ENCODE measurements around the gene RASSF4.
"Not testable (repeated sequence)": the region's sequence is repeated elsewhere in the genome, so short reads cannot be mapped to it uniquely, and the experiment has no call there.

Gene RASSF4

DNA sequence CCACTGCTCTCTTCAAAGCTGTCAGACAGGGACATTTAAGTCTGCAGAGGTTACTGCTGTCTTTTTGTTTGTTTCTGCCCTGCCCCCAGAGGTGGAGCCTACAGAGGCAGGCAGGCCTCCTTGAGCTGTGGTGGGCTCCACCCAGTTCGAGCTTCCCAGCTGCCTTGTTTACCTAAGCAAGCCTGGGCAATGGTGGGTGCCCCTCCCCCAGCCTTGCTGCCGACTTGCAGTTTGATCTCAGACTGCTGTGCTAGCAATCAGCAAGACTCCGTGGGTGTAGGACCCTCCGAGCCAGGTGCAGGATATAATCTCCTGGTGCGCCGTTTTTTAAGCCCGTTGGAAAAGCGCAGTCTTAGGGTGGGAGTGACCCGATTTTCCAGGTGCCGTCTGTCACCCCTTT is 55.0 kb downstream of the RASSF4 start:
- H3K36me3 ChIP-seq (ENCODE audit: control insufficient read depth, insufficient read depth, low read length); H3K9ac ChIP-seq (ENCODE audit: low read length); H3K4me1 ChIP-seq (ENCODE audit: control insufficient read depth, insufficient read depth, low read length); H3K27me3 ChIP-seq (ENCODE audit: control insufficient read depth, insufficient read depth, low read length); H3K27ac ChIP-seq (ENCODE audit: low read depth, low read length); H3K4me3 ChIP-seq (ENCODE audit: low read length): not testable (repeated sequence)

DNA sequence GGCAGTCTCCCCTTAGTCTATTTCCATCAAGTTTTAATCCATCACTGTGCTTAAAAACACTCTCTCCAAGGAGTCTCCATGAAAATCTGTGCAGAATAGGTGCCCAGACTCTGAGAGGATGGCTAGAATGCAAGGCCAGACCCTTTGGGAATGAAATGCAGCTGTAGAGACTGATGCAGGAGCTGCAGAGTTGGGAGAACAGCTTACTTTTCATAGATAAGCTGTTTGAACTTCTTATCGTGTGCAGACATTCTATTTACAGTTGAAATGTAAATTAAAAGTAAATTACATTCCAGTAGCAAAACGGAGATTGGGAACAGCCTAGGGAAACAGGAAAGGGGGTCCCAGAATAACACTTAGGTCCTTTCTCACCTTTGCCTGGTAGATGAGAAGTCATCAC is 56.0 kb downstream of the RASSF4 start:
- no peak overlapping the region for H3K9ac ChIP-seq (ENCODE audit: low read length)
- no peak overlapping the region for H3K27ac ChIP-seq (ENCODE audit: low read depth, low read length)
- no peaks in the 10 kb centered on the region for H3K4me1 ChIP-seq (ENCODE audit: control insufficient read depth, insufficient read depth, low read length)
- H3K27me3 ChIP-seq (ENCODE audit: control insufficient read depth, insufficient read depth, low read length): no peaks in the 10 kb centered on the region
- H3K4me3 ChIP-seq (ENCODE audit: low read length): no peak overlapping the region
- no peaks in the 10 kb centered on the region for H3K36me3 ChIP-seq (ENCODE audit: control insufficient read depth, insufficient read depth, low read length)

DNA sequence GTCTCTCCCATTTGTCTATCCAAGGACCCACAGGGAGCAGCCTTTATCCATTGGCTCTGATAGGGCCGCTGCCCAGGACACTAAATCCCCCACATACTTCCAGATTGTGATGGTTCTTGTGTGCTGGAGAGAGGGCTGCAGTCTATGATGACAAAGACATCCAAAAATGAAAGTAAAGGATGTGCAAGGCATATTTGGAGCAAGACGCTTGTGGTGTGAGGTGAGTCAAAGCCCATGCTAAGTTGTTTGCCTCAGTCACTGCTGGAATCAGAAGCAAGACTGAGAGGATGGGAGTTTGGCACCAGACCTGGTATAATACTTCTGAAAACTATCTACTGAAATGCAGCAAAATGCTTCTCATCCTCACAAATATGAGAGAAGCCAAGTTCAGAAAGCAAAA is 63.8 kb downstream of the RASSF4 start:
- Histone ChIP-seq H3K4me1 (ENCODE audit: control insufficient read depth, insufficient read depth, low read length) (no peaks in the 10 kb centered on the region), H3K27ac (ENCODE audit: low read depth, low read length) (no peak overlapping the region), H3K27me3 (ENCODE audit: control insufficient read depth, insufficient read depth, low read length) (no peaks in the 10 kb centered on the region), H3K9ac (ENCODE audit: low read length) (no peak overlapping the region), H3K36me3 (ENCODE audit: control insufficient read depth, insufficient read depth, low read length) (no peaks in the 10 kb centered on the region), H3K4me3 (ENCODE audit: low read length) (no peak overlapping the region)

DNA sequence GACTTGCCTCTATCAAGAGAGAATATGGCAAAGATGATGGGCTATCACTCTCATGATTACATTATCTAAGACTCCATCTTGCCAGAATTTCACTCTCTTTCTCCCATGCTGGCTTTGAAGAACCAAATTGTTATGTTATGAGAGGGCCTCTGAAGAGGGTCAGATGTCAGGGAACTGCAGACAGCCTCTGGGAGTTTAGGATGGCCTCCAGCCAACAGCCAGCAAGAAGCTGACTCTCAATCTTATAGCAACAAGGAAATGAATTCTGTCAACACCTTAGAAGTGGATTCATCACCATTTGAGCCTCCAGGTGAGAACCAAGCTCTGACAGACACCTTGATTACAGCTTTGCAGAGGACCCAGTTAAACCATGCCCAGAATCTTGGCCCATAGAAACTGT is 74.7 kb downstream of the RASSF4 start:
- Histone ChIP-seq H3K4me1 (ENCODE audit: control insufficient read depth, insufficient read depth, low read length) (no peaks in the 10 kb centered on the region), H3K9ac (ENCODE audit: low read length) (no peak overlapping the region), H3K36me3 (ENCODE audit: control insufficient read depth, insufficient read depth, low read length) (no peaks in the 10 kb centered on the region), H3K27me3 (ENCODE audit: control insufficient read depth, insufficient read depth, low read length) (no peaks in the 10 kb centered on the region), H3K27ac (ENCODE audit: low read depth, low read length) (no peak overlapping the region), H3K4me3 (ENCODE audit: low read length) (no peak overlapping the region)

DNA sequence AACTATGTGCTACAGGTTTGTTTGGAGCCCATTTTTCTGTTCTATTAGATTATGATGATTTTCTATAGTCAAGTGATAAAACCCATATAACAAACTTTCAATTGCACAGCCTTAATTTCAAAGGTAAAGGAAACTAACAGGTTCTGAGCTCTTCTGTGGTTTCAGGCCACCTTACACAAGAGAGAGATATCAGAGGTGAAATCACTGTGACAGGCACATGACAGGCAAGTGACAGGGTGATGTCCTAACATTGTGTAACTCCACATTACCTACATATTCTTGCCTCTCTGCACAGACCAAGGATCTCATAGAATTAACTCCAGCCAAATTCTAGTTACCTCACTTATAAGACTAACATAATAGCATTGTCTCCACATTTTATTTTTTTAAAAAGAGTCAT is 76.1 kb downstream of the RASSF4 start:
- no peak overlapping the region for H3K4me3 ChIP-seq (ENCODE audit: low read length)
- H3K27me3 ChIP-seq (ENCODE audit: control insufficient read depth, insufficient read depth, low read length): no peaks in the 10 kb centered on the region
- H3K36me3 ChIP-seq (ENCODE audit: control insufficient read depth, insufficient read depth, low read length): no peaks in the 10 kb centered on the region
- H3K9ac ChIP-seq (ENCODE audit: low read length): no peak overlapping the region
- H3K4me1 ChIP-seq (ENCODE audit: control insufficient read depth, insufficient read depth, low read length): no peaks in the 10 kb centered on the region
- H3K27ac ChIP-seq (ENCODE audit: low read depth, low read length): no peak overlapping the region

DNA sequence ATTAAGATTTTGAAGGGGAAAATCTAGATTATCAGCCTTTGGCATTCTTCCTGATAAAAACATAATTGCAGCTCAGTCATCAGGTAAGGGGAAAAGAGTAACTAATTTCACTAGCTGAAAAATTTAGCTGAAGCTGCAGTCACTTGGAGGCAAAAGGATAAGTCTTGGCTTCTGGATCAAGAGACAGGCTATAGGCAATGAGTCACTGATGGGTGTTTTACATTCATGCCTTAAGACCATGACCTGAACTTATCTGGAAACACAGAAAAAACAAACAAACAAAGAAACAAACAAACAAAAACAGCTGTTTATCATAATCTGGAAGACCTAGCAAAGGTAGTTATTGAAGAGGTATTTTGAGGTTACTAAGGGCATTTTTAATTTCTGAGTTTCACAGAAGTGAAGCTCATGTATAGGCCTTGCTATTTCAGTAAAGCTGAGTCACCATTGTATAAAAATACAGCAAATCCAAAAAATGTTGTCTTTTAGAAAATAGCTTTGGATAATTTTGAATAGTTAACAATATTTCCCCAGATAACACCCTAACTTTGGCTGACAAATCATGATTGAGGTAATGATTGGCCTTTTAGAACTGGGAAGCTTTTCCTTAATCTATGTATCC is 81.4 kb downstream of the RASSF4 start:
- Histone ChIP-seq H3K36me3 (ENCODE audit: control insufficient read depth, insufficient read depth, low read length) (no peaks in the 10 kb centered on the region), H3K4me1 (ENCODE audit: control insufficient read depth, insufficient read depth, low read length) (no peaks in the 10 kb centered on the region), H3K4me3 (ENCODE audit: low read length) (no peak overlapping the region), H3K9ac (ENCODE audit: low read length) (no peak overlapping the region), H3K27me3 (ENCODE audit: control insufficient read depth, insufficient read depth, low read length) (no peaks in the 10 kb centered on the region), H3K27ac (ENCODE audit: low read depth, low read length) (no peak overlapping the region)

DNA sequence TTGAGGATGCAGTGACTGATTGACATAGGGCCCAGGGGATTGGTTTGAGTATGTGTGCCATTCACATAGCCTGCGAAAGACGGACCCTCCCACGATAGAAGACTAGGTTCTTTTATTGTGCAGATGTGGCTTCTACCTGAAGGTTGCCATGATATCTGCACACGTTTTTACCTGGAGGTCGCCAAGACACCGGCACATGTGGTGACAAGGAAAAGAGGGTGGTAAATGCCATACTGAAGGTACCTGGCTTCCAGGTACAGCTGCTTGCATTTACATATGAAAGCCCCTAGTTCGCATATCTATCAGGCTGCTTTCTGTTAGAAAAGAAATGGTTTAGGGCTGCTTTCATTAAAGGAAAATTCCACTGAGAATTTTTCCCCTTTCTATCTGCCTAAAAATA is 84.7 kb downstream of the RASSF4 start:
- Histone ChIP-seq H3K27ac (ENCODE audit: low read depth, low read length) (no peak overlapping the region), H3K36me3 (ENCODE audit: control insufficient read depth, insufficient read depth, low read length) (no peaks in the 10 kb centered on the region), H3K4me1 (ENCODE audit: control insufficient read depth, insufficient read depth, low read length) (no peaks in the 10 kb centered on the region), H3K4me3 (ENCODE audit: low read length) (no peak overlapping the region), H3K9ac (ENCODE audit: low read length) (no peak overlapping the region), H3K27me3 (ENCODE audit: control insufficient read depth, insufficient read depth, low read length) (no peaks in the 10 kb centered on the region)

Measured in rectal smooth muscle tissue (tissue), 1 donor.